22Rv1 (cell line): Measurements from ENCODE around the gene CD300LD.

Experiments
- ZFX ChIP-seq: fragments of 450-650 bp; IDR thresholded peaks from 2 replicates; pipeline ENCODE4 v1.6.1; 2017; ENCODE audit warnings: antibody characterized with exemption, borderline replicate concordance
- TF ChIP-seq, protein P1 (sequence below): fragments of 450-650 bp; IDR thresholded peaks from 2 replicates; pipeline ENCODE4 v1.5.1; 2017; ENCODE audit warnings: mild to moderate bottlenecking

DNA sequence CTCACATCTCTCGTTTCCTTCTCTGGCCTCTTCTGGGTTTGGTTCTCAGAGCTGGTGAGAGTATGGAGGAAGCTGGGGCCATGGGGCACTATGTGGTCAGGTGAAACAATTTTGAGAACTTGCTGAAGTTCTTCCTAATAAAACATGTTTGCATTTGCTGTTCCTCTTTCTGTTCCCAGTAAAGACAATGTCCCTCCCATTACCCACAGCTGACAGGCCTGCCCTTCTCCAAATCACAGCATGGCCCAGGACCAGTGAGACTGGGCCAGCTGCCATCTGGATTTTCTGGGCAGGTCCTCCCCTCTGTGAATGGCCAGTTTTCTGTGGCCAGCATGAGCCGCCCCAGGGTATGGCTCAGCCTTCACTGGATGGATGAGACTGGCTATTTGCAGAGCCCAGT lies 24.7 kb downstream of the CD300LD start, which contains the start of gene CD300H:
- TF ChIP-seq, protein P1, sequence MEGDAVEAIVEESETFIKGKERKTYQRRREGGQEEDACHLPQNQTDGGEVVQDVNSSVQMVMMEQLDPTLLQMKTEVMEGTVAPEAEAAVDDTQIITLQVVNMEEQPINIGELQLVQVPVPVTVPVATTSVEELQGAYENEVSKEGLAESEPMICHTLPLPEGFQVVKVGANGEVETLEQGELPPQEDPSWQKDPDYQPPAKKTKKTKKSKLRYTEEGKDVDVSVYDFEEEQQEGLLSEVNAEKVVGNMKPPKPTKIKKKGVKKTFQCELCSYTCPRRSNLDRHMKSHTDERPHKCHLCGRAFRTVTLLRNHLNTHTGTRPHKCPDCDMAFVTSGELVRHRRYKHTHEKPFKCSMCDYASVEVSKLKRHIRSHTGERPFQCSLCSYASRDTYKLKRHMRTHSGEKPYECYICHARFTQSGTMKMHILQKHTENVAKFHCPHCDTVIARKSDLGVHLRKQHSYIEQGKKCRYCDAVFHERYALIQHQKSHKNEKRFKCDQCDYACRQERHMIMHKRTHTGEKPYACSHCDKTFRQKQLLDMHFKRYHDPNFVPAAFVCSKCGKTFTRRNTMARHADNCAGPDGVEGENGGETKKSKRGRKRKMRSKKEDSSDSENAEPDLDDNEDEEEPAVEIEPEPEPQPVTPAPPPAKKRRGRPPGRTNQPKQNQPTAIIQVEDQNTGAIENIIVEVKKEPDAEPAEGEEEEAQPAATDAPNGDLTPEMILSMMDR = no peak
- TF ChIP-seq ZFX = no peak
